ENCODE measurements around the gene STMN1. TPM values are rescaled to one million over a fixed set of nuclear protein-coding genes. Genes with fewer than 3 reads are reported as not detected.

Gene STMN1
- total RNA-seq, 1 experiment from 2014 or later, result 418 TPM

GRCh38 chr1:25900219-25900618 lies 6.0 kb downstream of the STMN1 start:
- ChIA-PET CTCF (interaction anchor here (0.7 kb wide), 2 partner anchors 22 to 249 kb away, joined by 3 to 4 read pairs; no protein-coding TSS in a partner anchor), POLR2A (interaction anchor here (0.7 kb wide), 1 partner anchor 95 kb away, joined by 3 read pairs; no protein-coding TSS in a partner anchor)
- DNase-seq (ENCODE audit: low spot score) (no peak), ATAC-seq (no peak)
- no peaks in the 10 kb centered on the region for H3K27me3 Mint-ChIP-seq (ENCODE audit: low read depth)
- H3K9me3 Mint-ChIP-seq, result no peaks in the 10 kb centered on the region
- H3K27ac Mint-ChIP-seq, result no peak overlapping the region
- peaks cover 65% of the 10 kb centered on the region for H3K36me3 Mint-ChIP-seq
- peaks cover 20% of the 10 kb centered on the region for H3K4me1 Mint-ChIP-seq
- H3K4me3 Mint-ChIP-seq, result no peak overlapping the region
- TF ChIP-seq PREB (CRISPR knock-in tag; IDR thresholded peaks at IDR 0.05; ENCODE audit: borderline replicate concordance) (no peak), KAT7 (CRISPR knock-in tag; IDR thresholded peaks at IDR 0.05; ENCODE audit: borderline replicate concordance) (no peak), AR (CRISPR knock-in tag; IDR thresholded peaks at IDR 0.05) (no peak), PRDM15 (CRISPR knock-in tag; IDR thresholded peaks at IDR 0.05) (no peak), ZSCAN18 (CRISPR knock-in tag; IDR thresholded peaks at IDR 0.05) (no peak), MAX (CRISPR knock-in tag; IDR thresholded peaks at IDR 0.05) (no peak), ZBTB43 (CRISPR knock-in tag; IDR thresholded peaks at IDR 0.05) (no peak), NR2C2 (CRISPR knock-in tag; IDR thresholded peaks at IDR 0.05) (no peak), PRRX2 (CRISPR knock-in tag; IDR thresholded peaks at IDR 0.05) (no peak), ZNF396 (CRISPR knock-in tag; IDR thresholded peaks at IDR 0.05; ENCODE audit: borderline replicate concordance) (no peak)
- TF ChIP-seq, protein P1, sequence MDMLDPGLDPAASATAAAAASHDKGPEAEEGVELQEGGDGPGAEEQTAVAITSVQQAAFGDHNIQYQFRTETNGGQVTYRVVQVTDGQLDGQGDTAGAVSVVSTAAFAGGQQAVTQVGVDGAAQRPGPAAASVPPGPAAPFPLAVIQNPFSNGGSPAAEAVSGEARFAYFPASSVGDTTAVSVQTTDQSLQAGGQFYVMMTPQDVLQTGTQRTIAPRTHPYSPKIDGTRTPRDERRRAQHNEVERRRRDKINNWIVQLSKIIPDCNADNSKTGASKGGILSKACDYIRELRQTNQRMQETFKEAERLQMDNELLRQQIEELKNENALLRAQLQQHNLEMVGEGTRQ (CRISPR knock-in tag; IDR thresholded peaks at IDR 0.05), result no peak
- TF ChIP-seq, protein P2, sequence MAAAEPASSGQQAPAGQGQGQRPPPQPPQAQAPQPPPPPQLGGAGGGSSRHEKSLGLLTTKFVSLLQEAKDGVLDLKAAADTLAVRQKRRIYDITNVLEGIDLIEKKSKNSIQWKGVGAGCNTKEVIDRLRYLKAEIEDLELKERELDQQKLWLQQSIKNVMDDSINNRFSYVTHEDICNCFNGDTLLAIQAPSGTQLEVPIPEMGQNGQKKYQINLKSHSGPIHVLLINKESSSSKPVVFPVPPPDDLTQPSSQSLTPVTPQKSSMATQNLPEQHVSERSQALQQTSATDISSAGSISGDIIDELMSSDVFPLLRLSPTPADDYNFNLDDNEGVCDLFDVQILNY (CRISPR knock-in tag; IDR thresholded peaks at IDR 0.05), result no peak
- TF ChIP-seq, protein P3, sequence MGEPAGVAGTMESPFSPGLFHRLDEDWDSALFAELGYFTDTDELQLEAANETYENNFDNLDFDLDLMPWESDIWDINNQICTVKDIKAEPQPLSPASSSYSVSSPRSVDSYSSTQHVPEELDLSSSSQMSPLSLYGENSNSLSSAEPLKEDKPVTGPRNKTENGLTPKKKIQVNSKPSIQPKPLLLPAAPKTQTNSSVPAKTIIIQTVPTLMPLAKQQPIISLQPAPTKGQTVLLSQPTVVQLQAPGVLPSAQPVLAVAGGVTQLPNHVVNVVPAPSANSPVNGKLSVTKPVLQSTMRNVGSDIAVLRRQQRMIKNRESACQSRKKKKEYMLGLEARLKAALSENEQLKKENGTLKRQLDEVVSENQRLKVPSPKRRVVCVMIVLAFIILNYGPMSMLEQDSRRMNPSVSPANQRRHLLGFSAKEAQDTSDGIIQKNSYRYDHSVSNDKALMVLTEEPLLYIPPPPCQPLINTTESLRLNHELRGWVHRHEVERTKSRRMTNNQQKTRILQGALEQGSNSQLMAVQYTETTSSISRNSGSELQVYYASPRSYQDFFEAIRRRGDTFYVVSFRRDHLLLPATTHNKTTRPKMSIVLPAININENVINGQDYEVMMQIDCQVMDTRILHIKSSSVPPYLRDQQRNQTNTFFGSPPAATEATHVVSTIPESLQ (CRISPR knock-in tag; IDR thresholded peaks at IDR 0.05), result no peak
- TF ChIP-seq, protein P4, sequence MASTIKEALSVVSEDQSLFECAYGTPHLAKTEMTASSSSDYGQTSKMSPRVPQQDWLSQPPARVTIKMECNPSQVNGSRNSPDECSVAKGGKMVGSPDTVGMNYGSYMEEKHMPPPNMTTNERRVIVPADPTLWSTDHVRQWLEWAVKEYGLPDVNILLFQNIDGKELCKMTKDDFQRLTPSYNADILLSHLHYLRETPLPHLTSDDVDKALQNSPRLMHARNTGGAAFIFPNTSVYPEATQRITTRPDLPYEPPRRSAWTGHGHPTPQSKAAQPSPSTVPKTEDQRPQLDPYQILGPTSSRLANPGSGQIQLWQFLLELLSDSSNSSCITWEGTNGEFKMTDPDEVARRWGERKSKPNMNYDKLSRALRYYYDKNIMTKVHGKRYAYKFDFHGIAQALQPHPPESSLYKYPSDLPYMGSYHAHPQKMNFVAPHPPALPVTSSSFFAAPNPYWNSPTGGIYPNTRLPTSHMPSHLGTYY (CRISPR knock-in tag; IDR thresholded peaks at IDR 0.05), result no peak
- TF ChIP-seq, protein P5, sequence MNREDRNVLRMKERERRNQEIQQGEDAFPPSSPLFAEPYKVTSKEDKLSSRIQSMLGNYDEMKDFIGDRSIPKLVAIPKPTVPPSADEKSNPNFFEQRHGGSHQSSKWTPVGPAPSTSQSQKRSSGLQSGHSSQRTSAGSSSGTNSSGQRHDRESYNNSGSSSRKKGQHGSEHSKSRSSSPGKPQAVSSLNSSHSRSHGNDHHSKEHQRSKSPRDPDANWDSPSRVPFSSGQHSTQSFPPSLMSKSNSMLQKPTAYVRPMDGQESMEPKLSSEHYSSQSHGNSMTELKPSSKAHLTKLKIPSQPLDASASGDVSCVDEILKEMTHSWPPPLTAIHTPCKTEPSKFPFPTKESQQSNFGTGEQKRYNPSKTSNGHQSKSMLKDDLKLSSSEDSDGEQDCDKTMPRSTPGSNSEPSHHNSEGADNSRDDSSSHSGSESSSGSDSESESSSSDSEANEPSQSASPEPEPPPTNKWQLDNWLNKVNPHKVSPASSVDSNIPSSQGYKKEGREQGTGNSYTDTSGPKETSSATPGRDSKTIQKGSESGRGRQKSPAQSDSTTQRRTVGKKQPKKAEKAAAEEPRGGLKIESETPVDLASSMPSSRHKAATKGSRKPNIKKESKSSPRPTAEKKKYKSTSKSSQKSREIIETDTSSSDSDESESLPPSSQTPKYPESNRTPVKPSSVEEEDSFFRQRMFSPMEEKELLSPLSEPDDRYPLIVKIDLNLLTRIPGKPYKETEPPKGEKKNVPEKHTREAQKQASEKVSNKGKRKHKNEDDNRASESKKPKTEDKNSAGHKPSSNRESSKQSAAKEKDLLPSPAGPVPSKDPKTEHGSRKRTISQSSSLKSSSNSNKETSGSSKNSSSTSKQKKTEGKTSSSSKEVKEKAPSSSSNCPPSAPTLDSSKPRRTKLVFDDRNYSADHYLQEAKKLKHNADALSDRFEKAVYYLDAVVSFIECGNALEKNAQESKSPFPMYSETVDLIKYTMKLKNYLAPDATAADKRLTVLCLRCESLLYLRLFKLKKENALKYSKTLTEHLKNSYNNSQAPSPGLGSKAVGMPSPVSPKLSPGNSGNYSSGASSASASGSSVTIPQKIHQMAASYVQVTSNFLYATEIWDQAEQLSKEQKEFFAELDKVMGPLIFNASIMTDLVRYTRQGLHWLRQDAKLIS (CRISPR knock-in tag; IDR thresholded peaks at IDR 0.05; ENCODE audit: borderline replicate concordance), result no peak
